GM21825 (cell line): ENCODE measurements around the gene HDLBP.

Source experiments
- ATAC-seq: cut with Tn5 transposase; IDR thresholded peaks from one replicate; pipeline ENCODE4 v1.9.1; 2021; ENCODE audit warnings: mild to moderate bottlenecking, moderate library complexity; ENCODE audit not compliant: unreplicated experiment

Gene HDLBP

DNA sequence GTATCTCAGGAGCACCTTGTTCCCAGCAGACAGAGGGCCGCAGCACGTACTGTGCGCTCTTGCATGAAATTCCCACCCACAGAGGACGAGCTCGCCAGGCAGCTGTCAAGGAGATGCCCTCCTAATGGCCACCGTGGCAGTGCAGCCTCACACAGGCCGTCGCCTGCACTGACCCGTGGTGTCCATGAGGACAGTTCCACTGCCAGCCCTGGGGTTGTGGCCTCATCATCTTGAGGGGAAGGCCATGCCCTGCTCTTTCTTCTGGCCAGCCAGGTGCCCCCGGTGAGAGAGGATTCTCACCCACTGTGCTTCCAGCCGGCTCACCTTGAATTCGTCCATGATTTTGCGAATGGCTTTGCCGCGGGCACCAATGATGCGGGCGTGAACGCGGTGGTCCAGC is 85.0 kb downstream of the HDLBP start:
- ATAC-seq, result no peak

DNA sequence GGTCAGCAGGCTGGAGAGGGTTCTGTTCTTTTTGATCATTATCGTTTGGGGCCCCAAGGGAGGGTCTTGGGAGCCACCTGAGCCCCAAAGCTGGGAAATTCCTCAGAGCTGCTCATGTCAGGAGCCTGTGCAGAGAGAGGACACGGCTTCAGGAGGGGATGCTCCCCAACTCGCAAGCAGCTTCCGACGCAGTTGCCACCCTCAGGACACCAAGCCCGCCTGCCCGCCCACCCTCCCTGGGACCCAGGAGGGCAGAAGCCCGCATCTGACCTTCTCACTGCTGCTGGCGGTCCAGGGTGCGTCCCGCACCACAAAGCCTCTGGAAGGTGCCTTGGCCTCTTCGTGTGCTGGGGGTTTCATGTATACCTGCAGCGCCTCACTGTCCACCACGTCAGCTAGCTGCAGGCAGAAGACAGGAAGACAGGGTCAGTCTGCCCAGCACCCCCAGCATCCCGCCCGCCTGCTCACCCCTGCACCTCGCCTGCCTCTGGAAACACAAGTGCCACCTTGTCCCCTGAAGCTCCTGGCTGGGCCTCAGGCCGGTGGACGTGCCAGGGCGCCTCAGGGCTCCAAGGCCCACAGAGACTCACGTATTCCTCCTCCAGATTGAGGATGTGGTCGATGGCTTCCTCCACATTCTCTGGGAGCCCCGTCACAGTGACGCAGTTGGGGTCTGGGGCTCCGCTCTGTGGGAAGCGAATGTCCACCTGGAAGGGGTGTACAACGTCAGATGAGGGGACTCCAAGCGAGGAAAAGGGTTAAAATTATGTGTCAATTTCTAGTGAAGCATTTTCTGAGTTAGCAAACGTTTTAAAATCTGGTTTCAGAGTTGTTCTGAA is 85.7 kb downstream of the HDLBP start:
- no peak for ATAC-seq

GRCh38 chr2:241228860-241229516 is 86.5 kb downstream of the HDLBP start:
- no peak for ATAC-seq

DNA sequence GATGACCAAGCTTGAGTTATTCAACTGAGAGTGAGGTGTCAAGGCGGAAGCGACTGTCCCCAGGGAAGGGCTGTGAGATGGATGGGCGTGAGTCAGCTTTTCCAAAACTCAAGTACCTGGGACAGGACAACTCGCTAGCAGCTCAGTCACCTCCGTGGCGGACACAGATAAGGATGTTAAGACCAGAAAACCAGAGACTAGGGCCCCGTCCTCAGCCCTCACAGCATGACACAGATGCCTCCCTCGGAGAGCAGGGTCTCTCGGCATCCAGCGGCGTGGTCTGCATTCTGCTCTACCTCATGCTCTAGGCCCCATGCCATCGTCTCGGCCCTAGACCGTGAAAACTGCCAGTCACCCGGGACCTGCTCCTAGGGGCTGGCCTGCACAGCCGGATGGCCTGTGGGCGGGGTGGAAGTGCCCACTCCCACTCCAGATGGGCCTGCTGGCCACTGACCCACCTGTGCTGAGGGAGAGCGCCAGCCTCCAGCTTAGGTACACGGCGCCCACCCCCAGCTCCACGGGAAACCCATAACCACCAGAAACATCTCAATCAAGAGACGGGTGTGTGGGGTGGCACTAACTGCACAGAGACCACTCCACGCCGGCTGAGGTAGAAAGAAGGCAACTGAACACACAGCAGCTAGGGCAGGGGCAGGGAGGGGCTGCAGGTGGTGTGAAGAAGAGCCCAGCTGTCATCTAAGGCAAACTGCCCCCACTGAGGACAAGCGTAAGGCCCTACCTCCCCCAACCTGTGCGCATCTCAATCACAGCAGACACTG is 87.2 kb downstream of the HDLBP start:
- ATAC-seq, result no peak

GRCh38 chr2:241227594-241227993 is 87.9 kb downstream of the HDLBP start:
- ATAC-seq, result no peak

GRCh38 chr2:241226723-241227572 is 88.5 kb downstream of the HDLBP start:
- ATAC-seq, result no peak

- no peak for ATAC-seq
These were observed 89.5 kb downstream of the HDLBP start for GRCh38 chr2:241225983-241226382.

DNA sequence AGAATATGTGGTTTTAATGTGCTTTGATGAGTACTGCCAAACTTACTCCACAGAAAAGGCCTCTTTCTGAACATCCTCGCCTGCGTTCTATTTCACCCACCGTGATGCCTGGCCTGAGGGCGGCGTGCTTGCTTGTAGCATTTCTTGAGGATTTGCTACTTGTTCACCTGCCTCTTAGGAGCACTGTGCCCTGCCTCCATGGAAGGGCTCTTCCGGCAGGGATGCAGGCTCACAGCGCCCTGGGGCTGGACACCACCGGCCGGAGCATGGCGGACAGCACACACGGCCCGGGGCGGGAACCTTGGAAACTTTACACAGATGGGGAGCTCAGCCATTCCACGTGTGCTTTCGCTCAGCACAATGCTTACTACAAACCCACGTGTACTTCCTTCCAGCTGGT is 89.9 kb downstream of the HDLBP start:
- ATAC-seq, result no peak

DNA sequence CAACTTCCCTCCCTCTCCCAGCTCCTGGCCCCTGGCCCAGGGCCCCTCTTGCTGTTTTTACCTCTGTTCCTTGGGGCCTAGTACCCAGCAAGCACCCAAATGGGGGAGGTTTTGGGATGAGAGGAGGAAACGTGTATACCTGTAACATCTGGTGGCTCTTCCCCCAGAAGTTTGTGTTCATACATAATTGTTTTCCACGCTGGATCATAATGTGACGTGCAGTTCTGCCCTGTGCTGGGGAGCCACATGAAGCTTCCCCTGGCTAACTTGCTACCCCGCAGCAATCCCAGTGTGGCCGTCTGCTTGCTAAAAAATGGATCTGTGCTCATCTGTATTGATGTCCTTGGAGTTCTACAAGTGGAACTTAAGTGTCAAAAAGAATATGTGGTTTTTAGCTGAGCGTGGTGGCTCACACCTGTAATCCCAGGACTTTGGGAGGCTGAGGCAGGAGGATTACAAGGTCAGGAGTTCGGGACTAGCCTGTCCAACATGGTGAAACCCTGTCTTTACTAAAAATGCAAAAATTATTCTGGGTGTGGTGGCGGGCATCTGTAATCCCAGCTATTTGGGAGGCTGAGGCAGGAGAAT is 90.5 kb downstream of the HDLBP start:
- ATAC-seq, result no peak

- no peak for ATAC-seq
These were observed 91.2 kb downstream of the HDLBP start for GRCh38 chr2:241224018-241224850.

DNA sequence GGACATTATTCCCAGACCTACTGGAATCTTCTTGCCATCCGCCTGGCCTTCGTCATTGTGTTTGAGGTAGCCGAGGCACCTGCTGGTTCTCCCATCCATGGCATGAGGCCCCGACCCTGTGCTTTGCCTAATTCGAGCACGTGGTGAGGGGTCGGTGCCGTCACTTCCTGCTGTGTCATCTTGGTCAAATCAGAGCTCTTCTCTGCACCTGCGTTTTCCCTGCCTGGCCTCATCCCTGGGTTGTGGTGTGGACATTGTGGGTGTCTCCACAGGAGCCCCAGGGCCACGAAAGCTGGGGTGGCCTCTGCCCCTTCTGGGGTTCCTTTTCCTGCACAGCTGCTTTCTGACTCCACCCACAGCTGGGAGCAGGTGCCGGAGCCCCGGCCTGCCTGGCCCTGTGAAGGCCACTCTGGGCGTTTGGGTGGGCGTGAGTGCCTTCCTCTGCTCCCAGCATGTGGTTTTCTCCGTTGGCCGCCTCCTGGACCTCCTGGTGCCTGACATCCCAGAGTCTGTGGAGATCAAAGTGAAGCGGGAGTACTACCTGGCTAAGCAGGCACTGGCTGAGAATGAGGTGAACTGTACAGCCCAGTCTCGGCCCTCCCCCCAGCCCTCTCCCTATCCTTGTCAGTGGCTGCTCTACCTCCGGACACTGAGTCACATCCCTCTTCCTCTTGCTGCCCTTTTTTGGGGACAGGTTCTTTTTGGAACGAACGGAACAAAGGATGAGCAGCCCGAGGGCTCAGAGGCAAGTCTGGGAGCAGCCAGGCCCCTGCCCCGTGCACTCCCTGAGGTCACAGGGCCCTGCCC is 92.1 kb downstream of the HDLBP start:
- ATAC-seq, result no peak

DNA sequence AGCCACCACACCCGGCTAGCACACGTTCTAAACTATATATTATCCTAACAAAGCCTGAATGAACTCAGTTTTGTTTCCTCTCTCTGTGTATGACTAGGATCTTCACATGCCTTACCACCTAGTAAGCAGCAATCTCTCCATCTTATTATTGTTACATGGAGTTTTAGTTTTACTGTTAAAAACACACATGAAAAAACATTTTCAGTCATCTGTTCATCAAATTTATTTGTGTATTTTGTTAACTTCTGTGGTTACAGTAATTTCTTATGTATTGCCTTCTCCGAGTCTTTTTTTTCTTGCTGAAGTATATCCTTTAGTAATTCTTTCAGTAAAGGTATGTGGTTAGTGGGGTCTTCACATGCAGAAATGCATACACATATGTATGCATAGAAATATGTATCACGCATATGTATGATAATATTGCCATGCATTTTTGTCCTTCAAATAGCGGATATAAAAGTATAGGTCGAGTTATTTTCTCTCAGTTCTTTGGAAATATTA is 95.6 kb downstream of the HDLBP start:
- ATAC-seq, result no peak

DNA sequence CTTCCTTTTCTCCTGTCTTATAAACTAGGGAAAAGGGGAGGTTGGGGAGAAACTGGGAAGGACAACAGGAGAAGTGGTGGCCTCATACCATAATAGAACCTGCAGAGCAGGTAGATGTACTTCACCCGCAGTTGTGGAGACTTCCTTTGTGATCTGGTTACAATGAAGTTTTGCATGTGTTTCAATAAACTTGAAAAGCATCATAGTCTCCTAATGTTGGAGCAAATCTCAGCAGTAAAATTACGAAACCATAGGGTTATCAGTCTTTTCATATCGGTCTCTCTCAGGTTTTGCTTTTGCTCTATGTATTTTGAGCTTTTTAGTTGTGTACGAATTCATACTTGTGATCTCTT is 96.5 kb downstream of the HDLBP start:
- ATAC-seq, result no peak

- ATAC-seq, result no peak
These were observed 97.1 kb downstream of the HDLBP start for GRCh38 chr2:241218131-241219029.

DNA sequence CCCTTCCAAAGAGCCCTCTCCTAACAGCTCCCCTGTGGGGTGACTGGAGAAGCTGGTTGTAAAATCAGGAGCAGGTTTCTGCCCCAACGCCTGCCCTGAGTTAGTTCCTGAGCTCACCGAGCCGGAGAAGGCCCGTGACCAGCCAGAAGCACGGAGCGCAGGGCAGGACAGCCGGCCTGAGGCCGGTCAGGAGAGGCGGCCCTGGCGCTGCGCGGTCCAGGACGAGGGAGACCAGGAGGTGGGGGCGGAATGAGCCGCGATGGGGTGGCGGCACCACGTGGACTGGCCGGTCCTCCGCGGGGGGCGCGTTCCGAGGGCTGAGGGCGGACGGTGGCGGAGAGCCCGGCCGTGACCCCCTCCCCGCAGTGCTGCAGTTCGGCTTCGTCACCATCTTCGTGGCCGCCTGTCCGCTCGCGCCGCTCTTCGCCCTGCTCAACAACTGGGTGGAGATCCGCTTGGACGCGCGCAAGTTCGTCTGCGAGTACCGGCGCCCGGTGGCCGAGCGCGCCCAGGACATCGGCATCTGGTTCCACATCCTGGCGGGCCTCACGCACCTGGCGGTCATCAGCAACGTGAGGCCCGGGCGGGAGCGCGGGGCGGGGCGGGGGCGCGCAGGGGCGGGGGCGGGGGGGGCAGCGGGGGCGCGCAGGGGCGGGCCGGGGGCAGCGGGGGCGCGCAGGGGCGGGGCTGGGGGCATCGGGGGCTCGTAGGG is 98.0 kb downstream of the HDLBP start:
- ATAC-seq, result peak; percentile 50

- ATAC-seq, result no peak
These were observed 99.2 kb downstream of the HDLBP start for GRCh38 chr2:241216211-241216761.

- no peak for ATAC-seq
These were observed 100.1 kb downstream of the HDLBP start for GRCh38 chr2:241215421-241215820.
